ENCODE data around the gene COX7A1.
"Not testable (repeated sequence)": the region's sequence is repeated elsewhere in the genome, so short reads cannot be mapped to it uniquely, and the experiment has no call there.

COX7A1 gene

GRCh38 chr19:36152352-36153091 lies at the start of gene COX7A1:
Gene COX7A1, minus strand, starts transcription at chr19:36152447. Its CDS starts 40 bp downstream, at chr19:36152407.
- no peak for DNase-seq (ENCODE audit: low read depth)

- no peak for DNase-seq (ENCODE audit: low read depth)
Observed at GRCh38 chr19:36201684-36202083, 49.4 kb upstream of the COX7A1 start.

GRCh38 chr19:36198119-36198518 lies 45.9 kb upstream of the COX7A1 start:
- DNase-seq (ENCODE audit: low read depth) = no peak

GRCh38 chr19:36196249-36196648 lies 44.0 kb upstream of the COX7A1 start:
- no peak for DNase-seq (ENCODE audit: low read depth)

GRCh38 chr19:36186722-36187121 lies 34.5 kb upstream of the COX7A1 start:
- not testable (repeated sequence) for DNase-seq (ENCODE audit: low read depth)

GRCh38 chr19:36183245-36183628 lies 31.0 kb upstream of the COX7A1 start:
- no peak for DNase-seq (ENCODE audit: low read depth)

- no peak for DNase-seq (ENCODE audit: low read depth)
Observed at GRCh38 chr19:36182612-36183244, 30.5 kb upstream of the COX7A1 start.

GRCh38 chr19:36179077-36179476 lies 26.8 kb upstream of the COX7A1 start:
- DNase-seq (ENCODE audit: low read depth) = not testable (repeated sequence)

GRCh38 chr19:36173846-36174245 lies 21.6 kb upstream of the COX7A1 start:
- not testable (repeated sequence) for DNase-seq (ENCODE audit: low read depth)

GRCh38 chr19:36172852-36173251 lies 20.6 kb upstream of the COX7A1 start:
- DNase-seq (ENCODE audit: low read depth) = no peak

GRCh38 chr19:36169084-36169760 lies 17.0 kb upstream of the COX7A1 start:
- no peak for DNase-seq (ENCODE audit: low read depth)

- no peak for DNase-seq (ENCODE audit: low read depth)
Observed at GRCh38 chr19:36163813-36164212, 11.6 kb upstream of the COX7A1 start.

GRCh38 chr19:36160821-36161596 lies 8.8 kb upstream of the COX7A1 start:
- no peak for DNase-seq (ENCODE audit: low read depth)

- no peak for DNase-seq (ENCODE audit: low read depth)
Observed at GRCh38 chr19:36153126-36153525, 879 bp upstream of the COX7A1 start.

GRCh38 chr19:36152019-36152351 lies 262 bp downstream of the COX7A1 start:
- DNase-seq (ENCODE audit: low read depth) = no peak

- DNase-seq (ENCODE audit: low read depth) = no peak
Observed at GRCh38 chr19:36151144-36152018, 866 bp downstream of the COX7A1 start.

- DNase-seq (ENCODE audit: low read depth) = no peak
Observed at GRCh38 chr19:36150586-36150985, 1.7 kb downstream of the COX7A1 start.

GRCh38 chr19:36149673-36150406 lies 2.4 kb downstream of the COX7A1 start:
- DNase-seq (ENCODE audit: low read depth) = no peak

GRCh38 chr19:36144624-36145023 lies 7.6 kb downstream of the COX7A1 start:
- no peak for DNase-seq (ENCODE audit: low read depth)

GRCh38 chr19:36142496-36142895 lies 9.8 kb downstream of the COX7A1 start:
- no peak for DNase-seq (ENCODE audit: low read depth)

- no peak for DNase-seq (ENCODE audit: low read depth)
Observed at GRCh38 chr19:36142046-36142445, 10.2 kb downstream of the COX7A1 start.

All from stimulated activated CD8-positive, alpha-beta memory T cell treated with anti-CD3 and anti-CD28 coated beads, Interleukin-15, amount 100 ng/mL, for 1 hour (primary cell).